IgD-negative memory B cell (primary cell): ENCODE data around the gene ANKRD53. TPM values are rescaled to one million over a fixed set of nuclear protein-coding genes. Genes with fewer than 3 reads are reported as not detected.
A peak's percentile ranks its signal among the peaks of the same experiment; 100 is the strongest.

Experiments used
- H3K27ac Mint-ChIP-seq, 3 donors: one replicate each; pipeline ENCODE4 v1.8.0; 2020 to 2022; ENCODE audit warnings: mild to moderate bottlenecking in 3 of 3, mixed read lengths in 3 of 3, moderate library complexity in 1 of 3
- H3K27me3 Mint-ChIP-seq: one replicate; pipeline ENCODE4 v1.8.0; 2021; ENCODE audit warnings: mixed read lengths
- H3K36me3 Mint-ChIP-seq: one replicate; pipeline ENCODE4 v1.8.0; 2020; ENCODE audit warnings: mild to moderate bottlenecking, mixed read lengths
- H3K4me1 Mint-ChIP-seq, 3 donors: one replicate each; pipeline ENCODE4 v1.8.0; 2020 to 2022; ENCODE audit warnings: mixed read lengths in 3 of 3, mild to moderate bottlenecking in 1 of 3
- H3K4me3 Mint-ChIP-seq, 4 donors: one replicate each; pipeline ENCODE4 v1.8.0; 2020 to 2022; ENCODE audit warnings: mild to moderate bottlenecking in 4 of 4, mixed read lengths in 4 of 4, moderate library complexity in 3 of 4
- H3K9me3 Mint-ChIP-seq, 3 donors: one replicate each; pipeline ENCODE4 v1.8.0; 2020 to 2021; ENCODE audit warnings: mixed read lengths in 3 of 3, mild to moderate bottlenecking in 1 of 3
- polyA plus RNA-seq: library from polyadenylated mRNA; unstranded; fragments of 300-500 nt; fragmentation: Illumina TruSeq; gene quantifications from one replicate; pipeline ENCODE4 v1.2.3, GENCODE V29; 2021

The ANKRD53 gene, protein sequence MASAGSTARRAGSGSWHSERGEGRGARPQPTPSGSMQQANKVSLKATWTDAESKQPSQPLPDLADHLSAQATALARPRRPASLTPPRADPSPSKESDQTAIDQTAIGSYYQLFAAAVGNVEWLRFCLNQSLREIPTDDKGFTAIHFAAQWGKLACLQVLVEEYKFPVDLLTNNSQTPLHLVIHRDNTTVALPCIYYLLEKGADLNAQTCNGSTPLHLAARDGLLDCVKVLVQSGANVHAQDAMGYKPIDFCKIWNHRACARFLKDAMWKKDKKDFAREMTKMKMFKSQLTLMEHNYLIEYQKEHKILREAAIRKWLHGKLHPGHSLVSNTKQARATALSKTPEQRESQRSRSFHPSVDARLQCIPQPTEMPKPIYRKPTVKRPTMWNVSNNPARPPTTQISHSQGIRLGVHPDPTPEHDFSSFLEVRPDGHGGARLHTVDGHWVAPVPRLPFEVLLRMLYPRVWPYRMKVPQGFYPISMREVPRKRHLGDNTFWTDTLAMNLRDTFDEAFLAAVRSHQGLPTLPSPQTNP
- not detected for polyA plus RNA-seq

GRCh38 chr2:70978341-70979179 is at the start of gene ANKRD53:
Gene ANKRD53 (plus strand): TSS chr2:70978630. CDS start chr2:70978646, 16 bp downstream.
- Mint-ChIP-seq H3K36me3 (no peaks in the 10 kb centered on the region), H3K27me3 (no peaks in the 10 kb centered on the region), H3K9me3 (no peaks in the 10 kb centered on the region), H3K4me1 (peaks cover 10 to 13% (median 11%) of the 10 kb centered on the region in 3 donors), H3K27ac (peak within 1 kb of the TSS; percentile 47 to 97 (median 90)), H3K4me3 (peak within 1 kb of the TSS; percentile 82 to 98 (median 92))

- Mint-ChIP-seq H3K4me1 (peaks cover 0 to 13% (median 8%) of the 10 kb centered on the region in 3 donors), H3K27me3 (peaks cover 16% of the 10 kb centered on the region), H3K4me3 (peak overlapping the region in 1 of 4 donors; percentile 81), H3K36me3 (no peaks in the 10 kb centered on the region), H3K9me3 (no peaks in the 10 kb centered on the region), H3K27ac (peak overlapping the region in 1 of 3 donors; percentile 76)
Measured at GRCh38 chr2:70930371-70931329, 47.8 kb upstream of the ANKRD53 start.

DNA sequence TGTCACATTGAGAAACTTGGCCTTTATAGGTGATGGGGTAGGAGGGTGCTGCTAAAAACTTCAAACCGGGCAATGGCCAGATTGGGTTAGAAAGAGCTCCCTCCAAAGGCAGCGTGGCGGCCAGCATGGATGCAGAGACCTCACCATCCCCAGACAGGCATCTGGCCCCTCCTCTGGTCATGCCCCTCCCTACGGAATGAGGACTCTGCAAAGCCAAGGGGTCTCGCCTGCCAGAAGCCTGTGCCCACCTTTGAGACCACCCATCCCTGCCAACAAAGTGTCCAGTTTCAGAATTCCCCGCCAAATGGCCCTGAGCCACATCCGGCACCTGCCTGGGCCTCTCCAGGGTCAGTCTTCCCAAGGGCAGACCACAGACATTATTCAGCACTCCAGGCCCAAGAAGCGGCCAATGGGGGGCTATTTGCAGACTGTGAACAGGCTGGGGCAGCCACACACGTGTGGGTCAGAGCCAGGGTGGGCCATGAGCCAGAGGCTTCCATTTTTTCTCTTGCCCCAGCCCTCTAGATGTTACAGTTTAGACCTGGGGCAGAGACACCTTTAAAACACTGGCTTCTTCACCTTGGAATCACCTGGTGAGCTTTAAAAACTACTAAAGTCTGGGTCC is 46.9 kb upstream of the ANKRD53 start:
- Mint-ChIP-seq H3K4me3 (peak overlapping the region in 1 of 4 donors; percentile 75), H3K27ac (no peak overlapping the region), H3K27me3 (peaks cover 19% of the 10 kb centered on the region)

GRCh38 chr2:70932631-70933230 is 45.7 kb upstream of the ANKRD53 start:
- H3K4me1 Mint-ChIP-seq: peaks cover 0 to 17% (median 8%) of the 10 kb centered on the region in 3 donors
- H3K4me3 Mint-ChIP-seq: no peak overlapping the region
- no peak overlapping the region for H3K27ac Mint-ChIP-seq
- H3K9me3 Mint-ChIP-seq: no peaks in the 10 kb centered on the region
- peaks cover 13% of the 10 kb centered on the region for H3K27me3 Mint-ChIP-seq
- H3K36me3 Mint-ChIP-seq: peaks cover 3% of the 10 kb centered on the region

More for the DNA sequence above, 46.9 kb upstream of the ANKRD53 start:
- H3K4me1 Mint-ChIP-seq: peaks cover 0 to 16% (median 8%) of the 10 kb centered on the region in 3 donors
- peaks cover 2% of the 10 kb centered on the region for H3K36me3 Mint-ChIP-seq
- no peaks in the 10 kb centered on the region for H3K9me3 Mint-ChIP-seq

- peaks cover 3% of the 10 kb centered on the region for H3K36me3 Mint-ChIP-seq
- peaks cover 12% of the 10 kb centered on the region for H3K27me3 Mint-ChIP-seq
- no peak overlapping the region for H3K27ac Mint-ChIP-seq
- H3K4me1 Mint-ChIP-seq: peaks cover 0 to 16% (median 6%) of the 10 kb centered on the region in 3 donors
- no peak overlapping the region for H3K4me3 Mint-ChIP-seq
- H3K9me3 Mint-ChIP-seq: no peaks in the 10 kb centered on the region
Measured at GRCh38 chr2:70934981-70935380, 43.4 kb upstream of the ANKRD53 start.

- H3K36me3 Mint-ChIP-seq: peaks cover 5% of the 10 kb centered on the region
- H3K27me3 Mint-ChIP-seq: peaks cover 10% of the 10 kb centered on the region
- H3K4me1 Mint-ChIP-seq: peaks cover 0 to 11% (median 2%) of the 10 kb centered on the region in 3 donors
- no peak within 1 kb of the TSS for H3K27ac Mint-ChIP-seq
- no peaks in the 10 kb centered on the region for H3K9me3 Mint-ChIP-seq
- no peak within 1 kb of the TSS for H3K4me3 Mint-ChIP-seq
Measured at GRCh38 chr2:70935468-70936164, 42.8 kb upstream of the ANKRD53 start, which contains the start of gene ATP6V1B1. Gene ATP6V1B1 (plus strand): TSS chr2:70935900. CDS start chr2:70935955, 55 bp downstream.

DNA sequence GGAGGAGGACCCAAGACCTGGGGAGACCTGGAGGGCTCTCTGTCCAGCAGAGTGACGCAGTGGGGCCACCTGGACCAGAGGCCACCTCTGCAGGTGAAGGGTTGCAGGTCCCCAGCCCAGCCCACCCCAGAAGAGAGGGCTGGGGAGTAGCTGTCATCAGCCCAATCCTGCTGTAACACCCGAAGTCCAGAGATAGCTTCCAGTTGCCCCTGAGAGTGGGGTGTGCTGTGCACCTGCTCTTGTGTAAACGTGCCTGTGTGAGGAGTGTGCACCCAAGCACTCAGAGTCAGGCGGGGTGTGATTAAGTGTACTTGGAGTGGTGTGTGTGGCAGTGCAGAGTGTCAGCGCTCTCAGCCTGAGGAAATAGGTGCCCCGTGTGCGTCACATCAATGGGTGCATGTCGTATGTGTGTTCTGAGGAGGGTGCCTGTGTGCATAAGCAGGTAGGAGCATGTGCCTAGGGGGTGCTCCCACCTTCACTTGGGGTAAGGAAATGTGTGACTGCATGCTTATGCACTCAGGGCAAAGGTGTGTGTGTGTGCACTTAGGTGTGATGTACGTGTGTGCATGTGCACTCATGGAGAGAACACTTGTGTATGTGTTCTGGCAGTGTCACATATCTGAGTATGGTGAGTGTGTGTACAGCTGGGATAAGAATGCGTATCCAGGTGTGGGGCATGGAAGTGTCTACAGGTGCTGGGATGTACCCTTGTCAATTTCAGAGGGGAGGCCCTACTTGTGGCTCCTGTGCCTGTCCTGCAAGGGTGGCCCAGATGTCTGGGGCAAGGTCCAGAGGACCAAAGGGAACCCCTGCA is 42.1 kb upstream of the ANKRD53 start:
- H3K4me3 Mint-ChIP-seq: no peak overlapping the region
- H3K9me3 Mint-ChIP-seq: no peaks in the 10 kb centered on the region
- H3K4me1 Mint-ChIP-seq: peaks cover 0 to 5% (median 0%) of the 10 kb centered on the region in 3 donors
- no peak overlapping the region for H3K27ac Mint-ChIP-seq
- H3K36me3 Mint-ChIP-seq: peaks cover 5% of the 10 kb centered on the region
- H3K27me3 Mint-ChIP-seq: peaks cover 8% of the 10 kb centered on the region

DNA sequence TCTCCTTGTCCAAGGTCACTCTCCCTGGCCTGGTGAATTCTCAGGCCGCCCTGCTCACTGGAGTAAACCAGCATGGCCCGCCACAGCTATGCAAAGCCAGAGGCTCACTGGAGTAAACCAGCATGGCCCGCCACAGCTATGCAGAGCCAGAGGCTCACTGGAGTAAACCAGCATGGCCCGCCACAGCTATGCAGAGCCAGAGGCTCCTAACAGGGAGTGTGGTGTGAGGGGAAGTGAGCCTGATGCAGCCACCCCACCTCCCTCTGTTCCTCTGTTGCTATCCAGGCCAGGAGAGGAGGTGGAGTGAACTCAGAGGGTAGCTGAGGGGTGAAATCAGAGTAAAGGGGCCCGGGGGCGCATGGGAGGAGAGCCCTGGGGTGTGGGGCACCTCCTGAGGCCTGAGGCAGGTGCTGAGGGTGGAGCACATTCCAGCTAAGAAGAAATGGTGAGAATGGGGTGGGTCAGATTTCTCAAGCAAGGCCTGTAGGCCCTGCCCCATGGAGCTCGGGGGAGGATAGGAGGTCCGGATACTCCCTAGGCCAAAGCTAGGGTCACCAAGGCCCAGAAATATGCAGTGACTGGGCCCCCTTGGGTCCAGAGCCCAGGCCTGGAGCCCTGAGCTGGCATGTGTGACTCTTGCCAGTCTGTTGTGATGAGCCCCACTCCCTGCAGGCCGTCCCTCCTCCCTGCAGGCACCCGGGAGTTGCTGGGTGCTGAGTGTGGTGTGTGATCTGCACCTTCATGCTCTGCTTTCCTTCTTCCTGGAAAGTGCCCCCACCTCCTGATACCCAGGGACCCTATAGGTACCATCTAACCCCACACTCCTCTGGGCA is 41.2 kb upstream of the ANKRD53 start:
- Mint-ChIP-seq H3K4me1 (peaks cover 0 to 4% (median 0%) of the 10 kb centered on the region in 3 donors), H3K36me3 (peaks cover 5% of the 10 kb centered on the region), H3K9me3 (no peaks in the 10 kb centered on the region), H3K27ac (no peak overlapping the region), H3K4me3 (no peak overlapping the region), H3K27me3 (peaks cover 8% of the 10 kb centered on the region)

GRCh38 chr2:70937866-70938585 is 40.4 kb upstream of the ANKRD53 start:
- peaks cover 0 to 4% (median 0%) of the 10 kb centered on the region in 3 donors for H3K4me1 Mint-ChIP-seq
- no peak overlapping the region for H3K27ac Mint-ChIP-seq
- peaks cover 8% of the 10 kb centered on the region for H3K27me3 Mint-ChIP-seq
- peaks cover 5% of the 10 kb centered on the region for H3K36me3 Mint-ChIP-seq
- H3K9me3 Mint-ChIP-seq: no peaks in the 10 kb centered on the region
- H3K4me3 Mint-ChIP-seq: no peak overlapping the region

DNA sequence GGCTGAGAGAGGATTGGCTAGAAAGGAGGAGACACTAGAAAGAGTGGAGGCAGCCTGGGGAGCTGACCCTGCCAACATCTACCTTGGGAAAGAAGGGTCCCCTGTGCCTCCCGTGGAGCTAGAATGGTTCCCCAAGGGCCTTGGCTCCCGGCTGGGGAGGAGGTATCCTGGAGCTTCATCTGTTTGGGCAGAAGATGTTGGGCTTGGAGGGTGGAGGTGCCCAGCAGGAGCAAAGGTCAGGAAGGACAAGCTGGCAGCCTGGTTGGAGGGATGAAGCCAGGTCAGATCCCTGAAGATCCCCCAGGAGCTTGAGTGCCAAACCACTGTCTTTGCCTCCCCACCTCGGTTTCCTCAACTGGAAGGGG is 39.9 kb upstream of the ANKRD53 start:
- Mint-ChIP-seq H3K27me3 (peaks cover 8% of the 10 kb centered on the region), H3K9me3 (no peaks in the 10 kb centered on the region), H3K36me3 (peaks cover 5% of the 10 kb centered on the region), H3K4me1 (peaks cover 0 to 4% (median 0%) of the 10 kb centered on the region in 3 donors), H3K4me3 (no peak overlapping the region), H3K27ac (no peak overlapping the region)
